Activated T-cell treated with anti-CD3 and anti-CD28 coated beads, Interleukin-2, amount 50 U/mL, for 24 hours (primary cell): ENCODE results near the gene DPH1.

Experiments used
- DNase-seq: peaks from one replicate; pipeline ENCODE4 v3.0.0-alpha.2; 2020
- H3K27ac Mint-ChIP-seq: 2 replicates; pipeline ENCODE4 v1.8.0; 2020; ENCODE audit warnings: mild to moderate bottlenecking, mixed read lengths
- H3K27me3 Mint-ChIP-seq: 2 replicates; pipeline ENCODE4 v1.8.0; 2020; ENCODE audit warnings: mixed read lengths
- H3K36me3 Mint-ChIP-seq: 2 replicates; pipeline ENCODE4 v1.8.0; 2020; ENCODE audit warnings: low read depth, mixed read lengths
- H3K4me1 Mint-ChIP-seq: 2 replicates; pipeline ENCODE4 v1.8.0; 2020; ENCODE audit warnings: low read depth, mixed read lengths
- H3K4me3 Mint-ChIP-seq: 2 replicates; pipeline ENCODE4 v1.8.0; 2020; ENCODE audit warnings: mild to moderate bottlenecking, moderate library complexity, mixed read lengths
- H3K9me3 Mint-ChIP-seq: 2 replicates; pipeline ENCODE4 v1.8.0; 2020; ENCODE audit warnings: mixed read lengths

DPH1 gene

DNA sequence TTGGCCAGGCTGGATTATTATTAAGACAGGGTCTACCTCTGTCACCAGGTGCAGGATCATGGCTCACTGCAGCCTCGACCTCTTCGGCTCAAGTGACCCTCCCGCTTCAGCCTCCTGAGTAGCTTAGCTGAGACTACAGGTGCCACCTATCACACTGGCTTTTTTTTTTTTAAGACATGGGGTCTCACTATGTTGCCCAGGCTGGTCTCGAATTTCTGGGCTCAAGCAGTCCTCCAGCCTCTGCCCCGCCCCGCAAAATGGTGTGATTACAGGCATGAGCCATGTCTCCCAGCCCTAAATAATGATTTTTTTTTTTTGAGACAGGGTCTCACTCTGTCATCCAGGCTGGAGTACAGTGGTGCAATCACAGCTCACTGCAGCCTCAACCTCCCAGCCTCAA, 17.6 kb downstream of the DPH1 start:
- H3K4me3 Mint-ChIP-seq, result no peak overlapping the region
- peaks cover 12% of the 10 kb centered on the region for H3K27me3 Mint-ChIP-seq
- DNase-seq, result no peak
- peaks cover 37% of the 10 kb centered on the region for H3K4me1 Mint-ChIP-seq
- no peak overlapping the region for H3K27ac Mint-ChIP-seq
- no peaks in the 10 kb centered on the region for H3K9me3 Mint-ChIP-seq
- H3K36me3 Mint-ChIP-seq, result peaks cover 25% of the 10 kb centered on the region

- Mint-ChIP-seq H3K36me3 (peaks cover 13% of the 10 kb centered on the region), H3K4me1 (peaks cover 33% of the 10 kb centered on the region), H3K27ac (no peak overlapping the region), H3K27me3 (peaks cover 17% of the 10 kb centered on the region), H3K9me3 (no peaks in the 10 kb centered on the region), H3K4me3 (peak overlapping the region; percentile 74)
- no peak for DNase-seq
Measured at GRCh38 chr17:2048805-2049204, 18.9 kb downstream of the DPH1 start.

DNA sequence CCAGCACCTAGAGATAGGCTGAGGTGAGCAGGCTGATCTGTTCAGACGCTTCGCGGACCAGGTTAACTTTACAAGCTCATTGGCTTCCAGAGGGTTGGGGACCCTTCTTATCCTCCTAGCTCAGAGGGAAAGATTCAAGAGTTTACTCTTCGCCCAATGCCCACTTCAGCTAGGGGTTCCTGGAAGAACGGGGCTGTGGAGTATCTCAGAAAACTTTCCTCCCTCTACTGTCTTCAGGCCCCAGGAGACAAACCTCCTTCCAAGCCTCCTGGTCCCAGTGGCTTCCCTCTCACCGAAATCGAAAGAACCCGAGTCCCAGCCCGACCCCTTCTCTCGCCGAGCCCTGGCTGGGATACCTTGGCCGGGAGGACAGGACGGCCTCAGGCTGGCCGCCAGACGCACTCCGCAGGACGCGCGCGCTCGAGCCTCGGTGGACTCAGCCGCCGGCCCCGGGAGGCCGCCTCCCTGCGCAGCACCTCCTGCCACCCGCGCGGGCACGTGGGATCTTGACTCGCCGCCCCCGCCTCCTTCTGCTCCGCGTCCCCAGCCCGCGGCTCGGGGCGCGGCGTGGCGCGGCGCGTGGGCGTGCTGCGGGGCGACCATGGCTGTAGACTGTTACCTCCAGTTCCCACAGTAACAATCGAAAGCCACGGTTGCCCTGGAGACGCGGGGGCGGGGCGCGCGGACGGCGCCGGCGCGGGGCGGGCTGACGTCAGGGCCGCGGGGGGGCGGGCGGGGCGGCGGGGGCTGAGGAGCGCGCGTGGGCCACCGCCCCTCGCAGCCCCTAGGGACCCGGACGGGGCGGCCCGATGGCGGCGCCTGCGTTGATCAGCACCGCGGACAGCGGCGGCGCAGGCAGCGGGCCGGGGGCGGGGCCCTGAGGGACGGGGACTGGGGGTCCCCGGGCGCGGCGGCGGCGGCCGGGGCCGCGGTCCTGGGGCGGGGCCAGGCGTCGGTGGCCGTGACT, 19.7 kb downstream of the DPH1 start:
- peak; percentile 92 for DNase-seq
- Mint-ChIP-seq H3K27ac (peak overlapping the region; percentile 69), H3K36me3 (peaks cover 7% of the 10 kb centered on the region), H3K4me1 (peaks cover 34% of the 10 kb centered on the region), H3K27me3 (peaks cover 17% of the 10 kb centered on the region), H3K9me3 (no peaks in the 10 kb centered on the region), H3K4me3 (peak overlapping the region; percentile 74)

GRCh38 chr17:2050300-2051060, 20.5 kb downstream of the DPH1 start:
- Mint-ChIP-seq H3K4me1 (peaks cover 33% of the 10 kb centered on the region), H3K27me3 (peaks cover 17% of the 10 kb centered on the region), H3K4me3 (no peak overlapping the region), H3K36me3 (no peaks in the 10 kb centered on the region), H3K27ac (no peak overlapping the region), H3K9me3 (no peaks in the 10 kb centered on the region)
- DNase-seq, result peak; percentile 86

DNA sequence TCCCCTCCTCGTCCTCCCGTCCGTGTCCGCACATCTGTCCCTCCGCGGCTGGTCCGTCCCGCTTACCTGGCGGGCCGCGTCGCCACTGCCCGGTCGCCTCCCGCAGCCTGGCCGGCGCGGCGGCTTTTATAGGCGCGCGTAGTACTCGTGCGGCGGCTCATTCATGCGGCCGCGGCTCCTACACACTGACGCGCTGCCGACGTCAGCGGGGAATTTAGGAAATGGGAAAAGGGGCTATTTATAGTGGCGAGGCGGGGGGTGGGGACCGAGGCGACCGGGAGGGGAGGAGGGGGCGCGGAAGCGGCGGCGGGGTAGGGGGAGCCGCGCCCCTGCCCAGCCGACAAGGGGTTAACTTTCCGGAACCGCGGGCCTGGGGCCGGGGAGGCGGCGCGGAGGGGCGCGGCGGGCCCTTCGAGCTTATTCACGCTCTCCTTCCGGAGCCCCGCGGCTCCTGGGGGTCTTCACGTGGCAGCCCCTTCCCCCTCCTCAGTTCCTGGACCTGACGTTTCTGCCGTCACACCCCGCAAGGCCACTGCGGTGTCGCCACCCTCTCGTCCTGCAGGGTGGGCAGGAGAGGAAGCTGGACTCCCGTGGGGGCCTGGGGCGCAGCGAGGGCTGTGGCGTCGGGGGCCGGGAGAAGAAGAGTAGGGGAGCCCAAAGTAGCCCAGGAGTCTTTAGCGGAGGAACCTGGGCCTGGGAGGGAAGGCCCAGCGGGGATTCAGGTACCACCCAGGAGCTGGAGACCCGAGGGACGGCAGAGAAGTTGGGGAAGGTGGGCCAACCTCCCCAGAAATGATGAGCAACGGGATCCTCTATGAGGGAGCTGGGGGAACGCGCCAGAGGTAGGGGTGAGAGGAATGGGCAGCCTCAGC, 21.3 kb downstream of the DPH1 start:
- Mint-ChIP-seq H3K27ac (no peak overlapping the region), H3K36me3 (no peaks in the 10 kb centered on the region), H3K4me3 (peak overlapping the region; percentile 50), H3K9me3 (no peaks in the 10 kb centered on the region), H3K27me3 (peaks cover 17% of the 10 kb centered on the region), H3K4me1 (peaks cover 33% of the 10 kb centered on the region)
- no peak for DNase-seq

DNA sequence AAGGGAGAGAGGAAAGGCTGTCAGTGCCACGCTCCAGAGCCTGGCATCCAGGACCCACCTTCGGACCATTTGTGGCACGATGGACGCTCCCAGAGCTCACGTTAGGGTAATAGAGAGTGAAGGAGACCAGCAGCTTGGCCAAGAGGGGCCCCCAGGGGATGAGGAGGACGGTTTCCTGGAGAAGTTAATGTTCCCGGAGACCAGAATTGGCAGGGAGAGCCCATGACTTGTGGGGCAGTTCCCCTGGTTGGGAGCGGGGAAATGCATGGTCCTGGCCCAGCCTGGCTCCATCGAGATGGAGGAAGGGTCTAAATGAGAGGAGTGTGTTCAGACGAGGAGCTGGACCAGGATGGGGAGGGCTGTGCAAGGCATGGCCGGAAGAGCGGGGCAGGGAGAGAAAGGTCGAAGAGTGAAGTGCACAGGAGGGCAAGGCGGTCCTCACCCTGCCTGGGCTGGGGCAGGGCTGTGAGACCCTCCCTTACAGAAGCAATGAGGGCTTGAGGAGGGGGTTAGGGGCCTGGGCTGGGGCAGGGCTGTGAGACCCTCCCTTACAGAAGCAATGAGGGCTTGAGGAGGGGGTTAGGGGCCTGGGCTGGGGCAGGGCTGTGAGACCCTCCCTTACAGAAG, 22.1 kb downstream of the DPH1 start:
- no peak overlapping the region for H3K4me3 Mint-ChIP-seq
- no peak for DNase-seq
- no peaks in the 10 kb centered on the region for H3K9me3 Mint-ChIP-seq
- H3K36me3 Mint-ChIP-seq, result peaks cover 3% of the 10 kb centered on the region
- H3K27me3 Mint-ChIP-seq, result peaks cover 17% of the 10 kb centered on the region
- H3K27ac Mint-ChIP-seq, result no peak overlapping the region
- H3K4me1 Mint-ChIP-seq, result peaks cover 35% of the 10 kb centered on the region

- H3K4me1 Mint-ChIP-seq, result peaks cover 37% of the 10 kb centered on the region
- peak overlapping the region; percentile 75 for H3K27ac Mint-ChIP-seq
- peaks cover 16% of the 10 kb centered on the region for H3K27me3 Mint-ChIP-seq
Measured at GRCh38 chr17:2053380-2054261, 23.7 kb downstream of the DPH1 start.

DNA sequence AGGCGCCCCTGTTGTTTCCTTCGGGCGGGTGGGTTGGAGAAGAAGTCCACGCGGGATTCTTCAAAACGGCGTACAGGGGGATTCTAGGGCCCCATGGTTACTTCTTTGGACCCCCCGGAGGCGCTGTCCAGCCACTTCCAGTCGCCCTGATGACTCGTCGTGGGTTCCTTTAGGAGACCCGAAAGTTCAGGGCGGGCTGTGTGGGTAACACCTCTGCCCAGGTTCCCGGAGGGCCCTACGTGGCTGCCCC, 24.2 kb downstream of the DPH1 start:
- DNase-seq, result no peak
- Mint-ChIP-seq H3K9me3 (no peaks in the 10 kb centered on the region), H3K4me3 (peak overlapping the region; percentile 73), H3K27me3 (peaks cover 14% of the 10 kb centered on the region), H3K27ac (peak overlapping the region; percentile 63), H3K4me1 (peaks cover 32% of the 10 kb centered on the region), H3K36me3 (peaks cover 8% of the 10 kb centered on the region)

More at GRCh38 chr17:2053380-2054261, 23.7 kb downstream of the DPH1 start:
- H3K4me3 Mint-ChIP-seq, result peak overlapping the region; percentile 73
- H3K9me3 Mint-ChIP-seq, result no peaks in the 10 kb centered on the region
- DNase-seq, result peak; percentile 85
- H3K36me3 Mint-ChIP-seq, result peaks cover 8% of the 10 kb centered on the region

DNA sequence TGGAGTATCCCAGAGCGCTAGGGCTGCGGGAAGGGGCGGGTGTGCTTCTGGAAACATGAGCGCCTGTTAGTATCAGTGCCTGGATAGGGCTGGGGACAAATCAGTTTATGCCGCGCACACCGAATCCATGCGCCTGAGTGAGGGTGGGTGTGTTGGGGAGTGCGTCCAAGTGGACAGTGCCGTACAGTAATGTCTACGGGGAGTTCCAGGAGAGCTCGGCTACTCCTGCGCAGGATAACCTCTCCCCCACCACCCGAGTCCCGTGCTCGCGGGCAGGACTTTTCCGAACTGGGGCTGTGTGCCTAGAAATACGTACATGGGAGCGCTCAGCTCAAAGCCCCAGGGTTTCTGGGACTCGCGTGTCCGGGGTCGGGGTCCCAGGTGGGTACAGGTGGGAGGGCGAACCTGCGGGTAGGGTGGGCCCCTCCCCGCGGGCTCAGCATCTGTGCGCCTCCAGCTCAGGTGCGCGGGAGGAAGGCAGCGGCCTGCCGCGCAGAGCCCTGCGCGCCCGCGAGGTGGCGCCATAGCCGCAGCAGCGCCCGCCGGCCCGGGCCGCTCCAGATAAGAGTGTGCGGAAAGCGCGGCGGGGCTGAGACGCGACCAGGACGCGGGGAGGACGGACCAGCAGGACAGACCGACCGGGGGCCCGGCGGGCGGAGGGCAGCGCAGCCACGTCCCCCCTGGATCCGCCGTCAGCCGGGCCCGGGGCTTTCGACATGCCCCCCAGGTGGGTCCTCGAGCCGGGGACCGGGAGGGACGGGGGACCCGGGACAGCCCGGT, 24.7 kb downstream of the DPH1 start, which contains the start of gene HIC1:
Gene HIC1 (plus strand): TSS at position 592 of the 780 bp plus-strand sequence. CDS start 1,588 bp downstream, outside the sequence.
- peak within 1 kb of the TSS; percentile 73 for H3K4me3 Mint-ChIP-seq
- peaks cover 13% of the 10 kb centered on the region for H3K36me3 Mint-ChIP-seq
- H3K4me1 Mint-ChIP-seq, result peaks cover 33% of the 10 kb centered on the region
- DNase-seq, result peak; percentile 89
- peaks cover 17% of the 10 kb centered on the region for H3K27me3 Mint-ChIP-seq
- peak within 1 kb of the TSS; percentile 63 for H3K27ac Mint-ChIP-seq
- no peaks in the 10 kb centered on the region for H3K9me3 Mint-ChIP-seq

DNA sequence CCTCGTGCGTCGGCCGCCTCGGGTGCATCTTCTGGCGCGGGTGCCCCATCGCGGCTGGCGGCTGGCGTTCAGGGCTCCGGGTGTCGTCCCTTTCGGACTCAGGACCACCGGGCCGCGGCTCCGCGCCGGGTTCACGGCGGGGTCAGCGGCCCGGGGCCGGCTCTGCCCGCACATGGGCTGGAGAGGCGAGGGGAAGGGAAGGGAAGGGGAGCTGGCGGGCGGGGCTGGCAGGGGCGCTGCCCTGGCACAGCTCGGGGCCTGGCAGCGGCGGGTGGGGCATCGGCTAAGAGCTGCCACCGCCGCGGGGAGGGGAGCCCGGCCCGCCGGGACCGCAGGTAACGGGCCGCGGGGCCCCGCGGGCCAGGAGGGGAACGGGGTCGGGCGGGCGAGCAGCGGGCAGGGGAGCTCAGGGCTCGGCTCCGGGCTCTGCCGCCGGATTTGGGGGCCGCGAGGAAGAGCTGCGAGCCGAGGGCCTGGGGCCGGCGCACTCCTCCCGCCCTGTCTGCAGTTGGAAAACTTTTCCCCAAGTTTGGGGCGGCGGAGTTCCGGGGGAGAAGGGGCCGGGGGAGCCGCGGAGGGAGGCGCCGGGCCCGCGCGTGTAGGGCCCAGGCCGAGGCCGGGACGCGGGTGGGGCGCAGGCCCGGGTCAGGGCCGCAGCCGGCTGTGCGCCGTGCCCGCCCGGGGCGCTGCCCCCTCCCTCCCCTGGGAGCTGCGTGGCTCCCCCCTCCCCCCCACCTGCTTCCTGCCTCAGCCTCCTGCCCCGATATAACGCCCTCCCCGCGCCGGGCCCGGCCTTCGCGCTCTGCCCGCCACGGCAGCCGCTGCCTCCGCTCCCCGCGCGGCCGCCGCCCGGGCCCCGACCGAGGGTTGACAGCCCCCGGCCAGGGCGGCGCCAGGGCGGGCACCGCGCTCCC, 25.6 kb downstream of the DPH1 start:
- no peak overlapping the region for H3K27ac Mint-ChIP-seq
- no peaks in the 10 kb centered on the region for H3K9me3 Mint-ChIP-seq
- H3K36me3 Mint-ChIP-seq, result peaks cover 21% of the 10 kb centered on the region
- peak overlapping the region; percentile 79 for H3K4me3 Mint-ChIP-seq
- H3K4me1 Mint-ChIP-seq, result peaks cover 39% of the 10 kb centered on the region
- H3K27me3 Mint-ChIP-seq, result peaks cover 17% of the 10 kb centered on the region
- peak; percentile 67 for DNase-seq

- peak; percentile 77 for DNase-seq
- Mint-ChIP-seq H3K9me3 (no peaks in the 10 kb centered on the region), H3K4me3 (peak overlapping the region; percentile 79), H3K36me3 (peaks cover 31% of the 10 kb centered on the region), H3K27ac (peak overlapping the region; percentile 80), H3K27me3 (peaks cover 16% of the 10 kb centered on the region), H3K4me1 (peaks cover 39% of the 10 kb centered on the region)
Measured at GRCh38 chr17:2056206-2057174, 26.5 kb downstream of the DPH1 start.
